ENCODE measurements around the gene DBH.
A peak's percentile ranks its signal among the peaks of the same experiment; 100 is the strongest.

DBH gene

GRCh38 chr9:133684121-133684935, 48.2 kb downstream of the DBH start:
- DNase-seq, result no peak

GRCh38 chr9:133684936-133685361, 48.8 kb downstream of the DBH start:
- DNase-seq, result no peak

- DNase-seq, result no peak
These were observed 49.8 kb downstream of the DBH start for GRCh38 chr9:133685653-133686609.

GRCh38 chr9:133686642-133687575, 50.7 kb downstream of the DBH start:
- DNase-seq, result no peak

GRCh38 chr9:133687856-133688761, 51.9 kb downstream of the DBH start:
- no peak for DNase-seq

- no peak for DNase-seq
These were observed 53.1 kb downstream of the DBH start for GRCh38 chr9:133689151-133689763.

GRCh38 chr9:133690081-133690561, 54.0 kb downstream of the DBH start:
- DNase-seq, result peak; percentile 35

GRCh38 chr9:133691191-133691590, 55.0 kb downstream of the DBH start:
- DNase-seq, result no peak

GRCh38 chr9:133691626-133692363, 55.6 kb downstream of the DBH start:
- no peak for DNase-seq

GRCh38 chr9:133692364-133692985, 56.3 kb downstream of the DBH start:
- no peak for DNase-seq

GRCh38 chr9:133693116-133693515, 57.0 kb downstream of the DBH start:
- no peak for DNase-seq

GRCh38 chr9:133693703-133694529, 57.8 kb downstream of the DBH start:
- DNase-seq, result no peak

- no peak for DNase-seq
These were observed 58.5 kb downstream of the DBH start for GRCh38 chr9:133694686-133695085.

GRCh38 chr9:133696071-133696472, 59.9 kb downstream of the DBH start:
- no peak for DNase-seq

GRCh38 chr9:133699546-133699945, 63.4 kb downstream of the DBH start:
- no peak for DNase-seq

GRCh38 chr9:133700819-133701320, 64.7 kb downstream of the DBH start:
- DNase-seq, result no peak

GRCh38 chr9:133701321-133701980, 65.3 kb downstream of the DBH start:
- DNase-seq, result peak; percentile 15
